Kidney (tissue), 14 donors: ENCODE data around the gene RASL10B. TPM values are rescaled to one million over a fixed set of nuclear protein-coding genes. Genes with fewer than 3 reads are reported as not detected.

Experiments used
- DNase-seq, 5 donors: peaks; one replicate each; pipeline ENCODE4 v3.0.0-alpha.2; 2013 to 2020
- FAIRE-seq: peaks from 2 replicates; lab custom pipeline; 2012; peaks lifted over from hg19 to GRCh38; lab: Jason Lieb, UNC
- H3K27ac ChIP-seq, 2 donors: one replicate each; pipeline ENCODE4 v1.7.0; 2013; ENCODE audit warnings: low read depth in 2 of 2, low read length in 2 of 2, inconsistent platforms in 1 of 2
- H3K27me3 ChIP-seq: one replicate; pipeline ENCODE4 v1.7.1; 2013; ENCODE audit warnings: low read length, inconsistent platforms; ENCODE audit not compliant: control insufficient read depth, insufficient read depth
- H3K36me3 ChIP-seq, 3 donors: one replicate each; pipeline versions ENCODE4 v1.7.0 to v1.7.1; 2013; ENCODE audit warnings: low read length in 3 of 3, control low read depth in 1 of 3, inconsistent platforms in 1 of 3; ENCODE audit not compliant: insufficient read depth in 3 of 3, control insufficient read depth in 2 of 3
- H3K4me1 ChIP-seq, 3 donors: one replicate each; pipeline versions ENCODE4 v1.7.0 to v1.7.1; 2013; ENCODE audit warnings: low read length in 3 of 3, inconsistent platforms in 1 of 3, low read depth in 1 of 3; ENCODE audit not compliant: control insufficient read depth in 2 of 3, insufficient read depth in 2 of 3
- H3K4me3 ChIP-seq, 3 donors: one replicate each; pipeline versions ENCODE4 v1.7.0 to v1.8.1; 2013; ENCODE audit warnings: low read length in 3 of 3, control low read depth in 1 of 3, inconsistent platforms in 1 of 3
- H3K9ac ChIP-seq, 3 donors: one replicate each; pipeline versions ENCODE4 v1.7.0 to v1.7.1; 2013; ENCODE audit warnings: low read length in 3 of 3, control low read depth in 1 of 3, inconsistent platforms in 1 of 3
- H3K9me3 ChIP-seq, 3 donors: one replicate each; pipeline versions ENCODE4 v1.7.0 to v1.7.1; 2013; ENCODE audit warnings: low read length in 3 of 3, control low read depth in 1 of 3, inconsistent platforms in 1 of 3; ENCODE audit not compliant: control insufficient read depth in 2 of 3, insufficient read depth in 1 of 3
- CTCF ChIP-seq: IDR thresholded peaks from 3 replicates; pipeline ENCODE4 v1.5.1; 2012; ENCODE audit warnings: mild to moderate bottlenecking, moderate library complexity, borderline replicate concordance; ENCODE audit not compliant: insufficient read depth; ENCODE audit errors: extremely low read depth
- intact Hi-C: fragments of 100-400 bp; cut with DNase I; formaldehyde crosslinking; loops from one replicate; pipeline ENCODE4 v1.11.1; 2022
- polyA plus RNA-seq: library from polyadenylated mRNA; stranded (reverse); fragments of 350-450 nt; fragmentation: Illumina TruSeq; extraction: RNeasy Lipid Tissue Mini Kit (QIAGEN cat#74804); gene quantifications from one replicate; pipeline ENCODE4 v1.2.3, GENCODE V29; 2014; ENCODE audit warnings: low read depth, low replicate concordance; ENCODE audit not compliant: insufficient read depth
- total RNA-seq: library from RNA; stranded (reverse); fragmentation: NEBNext Ultra II Directional; extraction: Animal tissue kit (Norgen Biotek cat#: 25700); gene quantifications from one replicate; pipeline ENCODE4 v1.2.1, GENCODE V29; 2021
- donor health status: control.
- donor health status: control.
- donor health status: control.
- donor health status: control.
- donor health status: control.
- donor health status: DM: yes; HTN: yes; CAD: no.
- donor health status: Normal renal cell carcinoma (clear cell type).

The RASL10B gene
- total and polyA plus RNA-seq, 2 donors from 2014 or later, result 1.5 to 2.4 TPM

- H3K36me3 ChIP-seq, result no peaks in the 10 kb centered on the region
- no peaks in the 10 kb centered on the region for H3K27me3 ChIP-seq
- no peak overlapping the region for H3K27ac ChIP-seq
- no peaks in the 10 kb centered on the region for H3K9me3 ChIP-seq
- intact Hi-C loops, result no loop called here
- peaks cover 0 to 2% (median 0%) of the 10 kb centered on the region in 3 donors for H3K4me1 ChIP-seq
- DNase-seq (peak; percentile 93 to 97 (median 95)), FAIRE-seq (no peak)
- peak; percentile 99 for TF ChIP-seq CTCF
- H3K9ac ChIP-seq, result peak overlapping the region in 1 of 3 donors; percentile 34
- peak overlapping the region; percentile 16 to 54 (median 48) for H3K4me3 ChIP-seq
These were observed 32.9 kb downstream of the RASL10B start for GRCh38 chr17:35764123-35764991.

GRCh38 chr17:35765086-35765710 is 33.8 kb downstream of the RASL10B start:
- peak in 1 of 5 donors; percentile 51 for DNase-seq
- H3K4me3 ChIP-seq, result no peak overlapping the region

GRCh38 chr17:35765756-35766488 is 34.5 kb downstream of the RASL10B start:
- no peaks in the 10 kb centered on the region for H3K36me3 ChIP-seq
- no peak for TF ChIP-seq CTCF
- intact Hi-C loops, result loop anchor here (5.0 kb wide), 1 partner anchor 41 kb away; the partner anchor contains the start of gene TAF15
- peak in 3 of 5 donors; percentile 55 to 63 (median 56) for DNase-seq
- no peaks in the 10 kb centered on the region for H3K9me3 ChIP-seq
- H3K4me1 ChIP-seq, result peaks cover 0 to 2% (median 0%) of the 10 kb centered on the region in 3 donors
- no peak overlapping the region for H3K27ac ChIP-seq
- no peak overlapping the region for H3K4me3 ChIP-seq
- FAIRE-seq, result no peak
- H3K9ac ChIP-seq, result no peak overlapping the region
- no peaks in the 10 kb centered on the region for H3K27me3 ChIP-seq

More at GRCh38 chr17:35765086-35765710, 33.8 kb downstream of the RASL10B start:
- no peak for FAIRE-seq
- Histone ChIP-seq H3K9me3 (no peaks in the 10 kb centered on the region), H3K27ac (no peak overlapping the region), H3K27me3 (no peaks in the 10 kb centered on the region), H3K9ac (peak overlapping the region in 1 of 3 donors; percentile 34), H3K36me3 (no peaks in the 10 kb centered on the region), H3K4me1 (peaks cover 0 to 2% (median 0%) of the 10 kb centered on the region in 3 donors)
- intact Hi-C loops, result loop anchor here (5.0 kb wide), 1 partner anchor 42 kb away; the partner anchor contains the start of gene TAF15
- no peak for TF ChIP-seq CTCF
